CD4-positive, alpha-beta T cell (primary cell): ENCODE measurements around the gene NRXN3. TPM values are rescaled to one million over a fixed set of nuclear protein-coding genes. Genes with fewer than 3 reads are reported as not detected.

Experiments
- ATAC-seq: fragments of 200-7000 bp; cut with Tn5 transposase; one replicate; pipeline ENCODE4 v1.10.0; 2022; ENCODE audit warnings: mild to moderate bottlenecking; ENCODE audit not compliant: poor library complexity
- CTCF ChIA-PET: fragments of 350-600 bp; sonication (Branson Sonifier 250); formaldehyde crosslinking; loops from one replicate; lab custom pipeline; 2021; ENCODE audit warnings: antibody characterized with exemption, inconsistent platforms; lab: Charles Lee
- POLR2A ChIA-PET: fragments of 350-600 bp; sonication (Branson Sonifier 250); formaldehyde crosslinking; loops from one replicate; lab custom pipeline; 2021; ENCODE audit warnings: antibody characterized with exemption, inconsistent platforms; lab: Charles Lee
- DNase-seq, 14 experiments: peaks; one replicate each; pipeline ENCODE4 v3.0.0-alpha.2; 2013 to 2020; ENCODE audit warnings: mixed read lengths in 2 of 14
- H3K27ac ChIP-seq, 2 donors: one replicate each; pipeline versions ENCODE4 v1.5.1 to v1.7.0; 2013; ENCODE audit warnings: low read length in 2 of 2, low read depth in 1 of 2, mild to moderate bottlenecking in 1 of 2
- H3K27me3 ChIP-seq, 2 experiments: 1 replicate in 1 of 2; 2 replicates in 1 of 2; pipeline versions ENCODE4 v1.6.1 to v1.7.0; 2013; ENCODE audit warnings: low read length in 2 of 2, control low read depth in 1 of 2, mild to moderate bottlenecking in 1 of 2, moderate library complexity in 1 of 2; ENCODE audit not compliant: insufficient read depth in 2 of 2, control insufficient read depth in 1 of 2
- H3K36me3 ChIP-seq: one replicate; pipeline ENCODE4 v1.6.1; 2013; ENCODE audit warnings: low read length, control low read depth; ENCODE audit not compliant: insufficient read depth
- H3K4me1 ChIP-seq: one replicate; pipeline ENCODE4 v1.6.1; 2013; ENCODE audit warnings: low read length, control low read depth; ENCODE audit not compliant: insufficient read depth
- H3K4me3 ChIP-seq: one replicate; pipeline ENCODE4 v1.5.1; 2013; ENCODE audit warnings: mild to moderate bottlenecking, low read length, moderate library complexity
- H3K9me3 ChIP-seq, 2 experiments: 1 replicate in 1 of 2; 2 replicates in 1 of 2; pipeline versions ENCODE4 v1.6.1 to v1.7.0; 2013; ENCODE audit warnings: low read length in 2 of 2, mild to moderate bottlenecking in 2 of 2, control low read depth in 1 of 2, moderate library complexity in 1 of 2; ENCODE audit not compliant: control insufficient read depth in 1 of 2, insufficient read depth in 1 of 2
- H3K27ac Mint-ChIP-seq: one replicate; pipeline ENCODE4 v1.8.0; 2020; ENCODE audit warnings: mixed read lengths
- H3K27me3 Mint-ChIP-seq: one replicate; pipeline ENCODE4 v1.8.0; 2021; ENCODE audit warnings: mixed read lengths
- H3K36me3 Mint-ChIP-seq: one replicate; pipeline ENCODE4 v1.8.0; 2021; ENCODE audit warnings: low read depth, mixed read lengths
- H3K4me1 Mint-ChIP-seq: one replicate; pipeline ENCODE4 v1.8.0; 2021; ENCODE audit warnings: low read depth, mixed read lengths
- H3K4me3 Mint-ChIP-seq: one replicate; pipeline ENCODE4 v1.8.0; 2020; ENCODE audit warnings: mild to moderate bottlenecking, mixed read lengths
- H3K9me3 Mint-ChIP-seq: one replicate; pipeline ENCODE4 v1.8.0; 2020; ENCODE audit warnings: mixed read lengths
- CTCF ChIP-seq: fragments of 200-600 bp; IDR thresholded peaks from one replicate; pipeline ENCODE4 v1.8.0; 2022; ENCODE audit warnings: antibody characterized with exemption, mild to moderate bottlenecking
- intact Hi-C, 2 experiments: fragments of 100-400 bp; cut with DNase I in 1 of 2; cut with micrococcal nuclease in 1 of 2; formaldehyde crosslinking; loops; one replicate each; pipeline versions ENCODE4 v1.15.1 to v1.9.0; 2023 to 2025; cut with DNase I, micrococcal nuclease
- total RNA-seq, 174 experiments: library from RNA in 2 of 174; stranded (reverse) in 2 of 174; gene quantifications; one replicate each; pipeline ENCODE4 v1.2.3 and lab custom pipeline; 2021 to 2026

NRXN3 gene
- total RNA-seq, 2 experiments from 2014 or later: not detected

GRCh38 chr14:79826362-79826761 is 1656.2 kb downstream of the NRXN3 start:
- H3K36me3 Mint-ChIP-seq: no peaks in the 10 kb centered on the region
- H3K27ac Mint-ChIP-seq: no peak overlapping the region
- no peak for TF ChIP-seq CTCF
- H3K4me3 Mint-ChIP-seq: no peak overlapping the region
- no peaks in the 10 kb centered on the region for H3K36me3 ChIP-seq
- no peaks in the 10 kb centered on the region for H3K4me1 Mint-ChIP-seq
- no peak overlapping the region for H3K27ac ChIP-seq
- H3K27me3 ChIP-seq: no peaks in the 10 kb centered on the region
- H3K9me3 Mint-ChIP-seq: peaks cover 2% of the 10 kb centered on the region
- no peak for DNase-seq
- ATAC-seq: no peak
- POLR2A ChIA-PET: no interaction called here
- H3K9me3 ChIP-seq: no peaks in the 10 kb centered on the region
- no peaks in the 10 kb centered on the region for H3K27me3 Mint-ChIP-seq
- intact Hi-C loops: no loop called here
- CTCF ChIA-PET: no interaction called here
- no peaks in the 10 kb centered on the region for H3K4me1 ChIP-seq
- no peak overlapping the region for H3K4me3 ChIP-seq

- CTCF ChIA-PET: no interaction called here
- no peaks in the 10 kb centered on the region for H3K27me3 Mint-ChIP-seq
- DNase-seq (no peak), ATAC-seq (no peak)
- H3K9me3 Mint-ChIP-seq: peaks cover 2% of the 10 kb centered on the region
- TF ChIP-seq CTCF: no peak
- no peak overlapping the region for H3K27ac ChIP-seq
- intact Hi-C loops: no loop called here
- no peak overlapping the region for H3K4me3 ChIP-seq
- no peaks in the 10 kb centered on the region for H3K27me3 ChIP-seq
- POLR2A ChIA-PET: no interaction called here
- H3K4me1 Mint-ChIP-seq: no peaks in the 10 kb centered on the region
- no peak overlapping the region for H3K4me3 Mint-ChIP-seq
- no peak overlapping the region for H3K27ac Mint-ChIP-seq
- H3K9me3 ChIP-seq: no peaks in the 10 kb centered on the region
- no peaks in the 10 kb centered on the region for H3K36me3 ChIP-seq
- no peaks in the 10 kb centered on the region for H3K36me3 Mint-ChIP-seq
- no peaks in the 10 kb centered on the region for H3K4me1 ChIP-seq
Observed at GRCh38 chr14:79829405-79830166, 1659.4 kb downstream of the NRXN3 start.

GRCh38 chr14:79831195-79831892 is 1661.2 kb downstream of the NRXN3 start:
- H3K4me3 Mint-ChIP-seq: no peak overlapping the region
- no peak overlapping the region for H3K27ac Mint-ChIP-seq
- intact Hi-C loops: no loop called here
- no peaks in the 10 kb centered on the region for H3K9me3 ChIP-seq
- DNase-seq: no peak
- CTCF ChIA-PET: no interaction called here
- no peaks in the 10 kb centered on the region for H3K27me3 ChIP-seq
- H3K9me3 Mint-ChIP-seq: peaks cover 2% of the 10 kb centered on the region
- H3K36me3 Mint-ChIP-seq: no peaks in the 10 kb centered on the region
- no peaks in the 10 kb centered on the region for H3K36me3 ChIP-seq
- H3K4me1 ChIP-seq: no peaks in the 10 kb centered on the region
- H3K4me3 ChIP-seq: no peak overlapping the region
- no peak overlapping the region for H3K27ac ChIP-seq
- no peaks in the 10 kb centered on the region for H3K4me1 Mint-ChIP-seq
- no peaks in the 10 kb centered on the region for H3K27me3 Mint-ChIP-seq
- no peak for ATAC-seq
- POLR2A ChIA-PET: no interaction called here
- no peak for TF ChIP-seq CTCF
